AG04450 (cell line): ENCODE measurements around the gene HDAC7. TPM values are rescaled to one million over a fixed set of nuclear protein-coding genes. Genes with fewer than 3 reads are reported as not detected.

Source experiments
- CTCF ChIA-PET: fragments of 300-600, 350-600 bp; formaldehyde crosslinking; extraction: SDS; loops from one replicate; lab custom pipeline; 2022; ENCODE audit warnings: antibody characterized with exemption, inconsistent platforms; lab: Charles Lee
- POLR2A ChIA-PET: fragments of 350-600 bp; formaldehyde crosslinking; extraction: SDS; loops from one replicate; lab custom pipeline; 2021; ENCODE audit warnings: antibody characterized with exemption, inconsistent platforms; lab: Yijun Ruan, JAX
- DNase-seq: peaks from one replicate; pipeline ENCODE4 v3.0.0-alpha.2; 2011; ENCODE audit warnings: low read depth, low spot score
- H3K27ac ChIP-seq: one replicate; pipeline ENCODE4 v1.5.1; 2012; ENCODE audit warnings: low read depth, low read length, control low read depth
- H3K27me3 ChIP-seq: one replicate; pipeline ENCODE4 v1.6.0; 2012; ENCODE audit warnings: low read length; ENCODE audit not compliant: control insufficient read depth, insufficient read depth
- H3K4me3 ChIP-seq: 2 replicates; pipeline ENCODE4 v1.5.1; 2011; ENCODE audit warnings: mild to moderate bottlenecking, low read depth, low read length, control low read depth
- H3K9me3 ChIP-seq: 2 replicates; pipeline ENCODE4 v1.5.1; 2012; ENCODE audit warnings: low read length; ENCODE audit not compliant: control insufficient read depth, insufficient read depth
- CTCF ChIP-seq: IDR thresholded peaks from 2 replicates; pipeline ENCODE4 v1.5.1; 2011; ENCODE audit warnings: low read depth, low read length, control low read depth, inconsistent platforms
- polyA plus RNA-seq: library from polyadenylated mRNA; depleted of rRNA; stranded (reverse); fragments of >200 nt; gene quantifications from 2 replicates; pipeline ENCODE4 v1.2.3, GENCODE V29; 2011

HDAC7 gene
- polyA plus RNA-seq, 1 experiment = 17.1 TPM

GRCh38 chr12:47785036-47785886, 34.4 kb downstream of the HDAC7 start:
- CTCF ChIA-PET = interaction anchor here (1.3 kb wide), 1 partner anchor 43 kb away, joined by 6 read pairs; no protein-coding TSS in a partner anchor
- Histone ChIP-seq H3K4me3 (no peak overlapping the region), H3K27me3 (no peaks in the 10 kb centered on the region), H3K27ac (no peak overlapping the region), H3K9me3 (no peaks in the 10 kb centered on the region)
- TF ChIP-seq CTCF = no peak
- POLR2A ChIA-PET = no interaction called here
- DNase-seq = no peak

GRCh38 chr12:47783821-47784819, 35.6 kb downstream of the HDAC7 start:
- DNase-seq = no peak
- no peak overlapping the region for H3K4me3 ChIP-seq
- ChIA-PET POLR2A (no interaction called here), CTCF (interaction anchor here (1.3 kb wide), 1 partner anchor 42 kb away, joined by 6 read pairs; no protein-coding TSS in a partner anchor)
- H3K27ac ChIP-seq = no peak overlapping the region
- no peaks in the 10 kb centered on the region for H3K9me3 ChIP-seq
- TF ChIP-seq CTCF = no peak
- no peaks in the 10 kb centered on the region for H3K27me3 ChIP-seq

GRCh38 chr12:47783024-47783755, 36.5 kb downstream of the HDAC7 start:
- Histone ChIP-seq H3K4me3 (no peak overlapping the region), H3K27ac (no peak overlapping the region), H3K9me3 (no peaks in the 10 kb centered on the region), H3K27me3 (no peaks in the 10 kb centered on the region)
- POLR2A ChIA-PET = no interaction called here
- TF ChIP-seq CTCF = no peak
- CTCF ChIA-PET = interaction anchor here (9.1 to 12.2 kb wide), 2 partner anchors 55 to 68 kb away, joined by 104 to 152 read pairs; no protein-coding TSS in a partner anchor
- no peak for DNase-seq

GRCh38 chr12:47782372-47782770, 37.3 kb downstream of the HDAC7 start:
- POLR2A ChIA-PET = interaction anchor here (0.7 kb wide), 1 partner anchor 36 kb away, joined by 3 read pairs; no protein-coding TSS in a partner anchor
- H3K27ac ChIP-seq = no peak overlapping the region
- CTCF ChIA-PET = interaction anchor here (7.7 to 12.2 kb wide), 3 partner anchors 40 to 67 kb away, joined by 76 to 152 read pairs (median 104); no protein-coding TSS in a partner anchor
- no peak overlapping the region for H3K4me3 ChIP-seq
- TF ChIP-seq CTCF = no peak
- DNase-seq = no peak
- no peaks in the 10 kb centered on the region for H3K9me3 ChIP-seq
- no peaks in the 10 kb centered on the region for H3K27me3 ChIP-seq
